GM19099 (cell line): ENCODE results near the gene SMYD3.

Experiments
- POLR2A ChIP-seq: IDR thresholded peaks from 3 replicates; pipeline ENCODE4 v1.6.1; 2011; ENCODE audit warnings: low read depth; ENCODE audit not compliant: insufficient read length; ENCODE audit errors: extremely low read depth

Gene SMYD3

DNA sequence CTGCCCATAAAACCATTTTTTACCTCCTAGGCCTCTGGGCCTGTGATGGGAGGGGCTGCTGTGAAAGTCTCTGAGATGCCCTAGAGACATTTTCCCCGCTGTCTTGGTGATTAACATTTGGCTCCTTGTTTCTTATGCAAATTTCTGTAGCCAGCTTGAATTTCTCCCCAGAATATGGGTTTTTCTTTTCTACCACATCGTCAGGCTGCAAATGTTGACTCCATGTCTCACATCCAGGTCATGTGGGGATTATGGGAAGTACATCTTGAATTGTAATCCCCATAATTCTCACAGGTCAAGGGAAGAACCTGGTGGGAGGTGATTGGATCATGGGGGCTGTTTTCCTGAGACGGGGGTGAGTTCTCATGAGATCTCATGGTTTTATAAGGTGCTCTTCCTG is 603.2 kb downstream of the SMYD3 start:
- TF ChIP-seq POLR2A, result no peak

DNA sequence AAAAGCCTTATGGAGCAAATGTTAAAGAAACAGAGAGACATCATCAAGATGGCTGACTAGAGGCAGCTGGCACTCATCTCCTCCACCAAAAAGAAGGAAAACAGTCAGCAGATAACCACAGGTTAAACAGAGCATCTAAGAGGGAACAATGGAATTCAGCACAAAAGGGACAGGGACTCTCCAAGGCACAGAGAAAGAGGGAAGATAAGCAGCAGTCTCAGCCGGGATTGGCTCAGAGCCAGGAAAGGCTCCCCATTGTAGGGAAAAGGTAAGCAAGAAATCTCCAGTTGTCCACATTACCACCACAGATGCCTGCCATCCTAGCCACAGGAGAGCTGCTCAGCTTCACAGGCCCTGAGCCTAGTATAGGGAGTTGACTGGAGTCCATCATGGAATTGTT is 605.5 kb downstream of the SMYD3 start:
- no peak for TF ChIP-seq POLR2A

GRCh38 chr1:245901037-245901436 is 606.0 kb downstream of the SMYD3 start:
- TF ChIP-seq POLR2A, result no peak

DNA sequence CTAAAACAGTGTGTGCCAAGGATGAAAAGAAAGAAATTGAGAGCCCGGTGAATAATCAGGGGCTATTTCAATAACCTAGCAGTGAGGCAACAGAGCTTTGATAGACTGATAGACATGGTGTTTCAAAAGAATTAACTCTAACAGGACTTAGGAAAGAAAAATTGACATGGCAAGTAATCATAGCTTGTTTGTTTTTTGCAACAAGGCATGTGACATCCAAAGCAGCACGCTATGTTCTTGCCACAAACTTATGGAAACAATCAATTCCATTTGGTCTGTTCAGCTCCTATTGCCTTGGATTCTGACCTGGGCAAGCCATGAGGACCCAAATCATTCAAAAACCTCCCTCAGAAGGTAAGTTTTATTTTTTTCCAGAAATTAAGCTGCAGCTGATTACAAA is 608.5 kb downstream of the SMYD3 start:
- no peak for TF ChIP-seq POLR2A

DNA sequence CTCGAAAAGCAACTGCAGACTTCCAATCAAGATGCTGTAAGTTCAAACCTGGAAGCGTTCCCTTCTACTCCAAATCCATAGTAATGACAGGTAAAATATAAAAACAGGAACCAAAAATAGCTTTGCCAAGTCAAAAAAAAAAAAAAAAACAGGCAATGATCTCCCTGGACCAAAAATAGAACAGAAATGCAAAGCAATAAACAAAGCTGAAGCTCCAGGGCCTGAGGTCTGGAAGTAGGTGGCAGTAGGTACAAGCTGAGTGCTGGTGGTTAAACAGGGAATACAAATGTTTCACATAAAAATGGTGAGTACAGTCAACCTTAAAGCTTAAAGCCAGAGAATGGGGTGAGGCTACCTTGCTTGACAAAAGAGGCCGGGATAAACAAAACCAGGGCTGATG is 610.8 kb downstream of the SMYD3 start:
- TF ChIP-seq POLR2A, result no peak

DNA sequence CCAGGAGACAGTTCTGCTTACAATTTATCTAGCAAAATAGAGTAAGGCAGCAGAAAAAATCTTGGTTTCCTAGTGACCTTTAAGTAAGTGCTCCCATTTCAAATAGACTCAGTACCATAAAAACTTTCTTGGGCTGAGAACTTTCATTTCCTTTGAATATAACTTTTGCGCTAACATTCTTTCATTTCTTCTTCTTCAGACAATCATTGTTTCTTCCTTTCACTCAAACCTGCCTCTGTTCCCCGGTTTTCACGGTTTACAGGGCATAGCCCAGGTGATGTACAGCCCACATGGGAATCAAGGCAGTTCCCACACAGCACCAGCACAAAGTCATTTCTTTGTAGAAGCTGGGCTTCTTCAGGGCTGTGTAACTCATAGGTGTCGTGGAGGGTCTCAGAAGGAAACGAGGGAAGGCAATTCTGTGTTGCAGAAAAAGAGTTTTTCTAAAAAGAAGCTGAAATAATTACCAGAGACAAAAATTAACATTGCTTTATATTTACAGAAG is 611.6 kb downstream of the SMYD3 start:
- TF ChIP-seq POLR2A, result no peak

- no peak for TF ChIP-seq POLR2A
Measured at GRCh38 chr1:245894843-245895242, 612.2 kb downstream of the SMYD3 start.

- TF ChIP-seq POLR2A, result no peak
Measured at GRCh38 chr1:245893025-245893424, 614.1 kb downstream of the SMYD3 start.

- TF ChIP-seq POLR2A, result no peak
Measured at GRCh38 chr1:245888809-245889208, 618.3 kb downstream of the SMYD3 start.

GRCh38 chr1:245887829-245888228 is 619.2 kb downstream of the SMYD3 start:
- no peak for TF ChIP-seq POLR2A

DNA sequence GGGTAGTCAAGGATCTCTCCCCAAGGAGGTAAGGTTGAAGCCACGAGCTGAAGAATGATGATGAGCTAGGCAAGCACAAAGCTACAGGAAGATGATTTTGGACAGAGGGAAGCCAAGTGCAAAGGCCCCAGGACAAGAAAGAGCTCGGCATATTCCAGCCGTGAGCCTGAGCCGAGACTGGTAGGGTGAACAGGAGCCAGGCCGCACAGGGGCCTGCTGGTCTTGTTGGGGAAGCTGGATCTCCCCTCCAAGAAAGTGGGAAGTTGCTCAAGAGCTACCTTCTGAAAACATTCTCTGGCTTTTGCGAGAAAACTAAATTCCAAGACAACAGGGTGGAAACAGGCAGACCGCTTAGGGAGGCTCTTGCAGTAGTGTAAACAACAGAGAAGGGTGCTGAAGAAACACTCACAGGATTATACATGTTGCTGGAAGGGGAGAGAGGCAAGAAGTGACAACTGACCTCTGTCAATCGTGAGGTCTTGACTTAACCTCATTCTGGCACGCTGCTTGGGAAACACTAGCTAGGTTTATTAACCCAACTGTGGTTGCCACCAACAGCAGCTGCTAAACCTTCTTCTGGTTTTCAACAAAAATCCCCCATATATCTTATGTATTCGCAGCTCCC is 625.2 kb downstream of the SMYD3 start:
- no peak for TF ChIP-seq POLR2A

DNA sequence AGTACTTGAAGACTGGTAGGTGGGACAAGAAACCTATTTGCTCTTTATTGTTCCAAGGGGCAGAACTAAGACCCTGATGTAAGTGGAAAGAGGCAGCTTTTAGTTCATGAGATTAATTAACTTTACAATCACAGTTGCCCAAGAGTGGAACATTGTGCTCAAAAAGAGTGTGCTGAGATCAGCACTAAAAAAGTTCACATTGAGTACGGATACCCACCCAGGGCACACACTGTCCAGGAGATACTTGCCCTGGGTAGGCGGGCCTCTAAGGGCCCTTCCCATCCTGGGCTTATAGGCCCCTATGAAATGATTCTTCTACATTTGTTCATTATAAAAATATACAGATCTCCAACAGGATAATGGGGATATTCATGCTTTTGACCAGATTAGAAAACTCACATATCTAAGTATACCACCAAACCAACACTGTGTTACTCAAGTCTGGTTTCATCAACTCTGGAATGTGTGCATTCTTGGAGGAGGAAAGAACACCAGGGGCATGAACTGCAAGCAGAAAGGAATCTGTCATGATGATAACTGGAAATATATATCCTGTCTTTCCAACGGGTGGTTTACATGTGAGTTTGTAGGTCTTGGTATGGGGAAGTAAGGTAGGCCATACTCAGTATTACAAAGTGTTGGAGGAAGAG is 626.2 kb downstream of the SMYD3 start:
- no peak for TF ChIP-seq POLR2A

GRCh38 chr1:245879091-245879490 is 628.0 kb downstream of the SMYD3 start:
- TF ChIP-seq POLR2A, result no peak

- TF ChIP-seq POLR2A, result no peak
Measured at GRCh38 chr1:245878585-245878984, 628.5 kb downstream of the SMYD3 start.

GRCh38 chr1:245877976-245878375 is 629.1 kb downstream of the SMYD3 start:
- TF ChIP-seq POLR2A, result no peak

DNA sequence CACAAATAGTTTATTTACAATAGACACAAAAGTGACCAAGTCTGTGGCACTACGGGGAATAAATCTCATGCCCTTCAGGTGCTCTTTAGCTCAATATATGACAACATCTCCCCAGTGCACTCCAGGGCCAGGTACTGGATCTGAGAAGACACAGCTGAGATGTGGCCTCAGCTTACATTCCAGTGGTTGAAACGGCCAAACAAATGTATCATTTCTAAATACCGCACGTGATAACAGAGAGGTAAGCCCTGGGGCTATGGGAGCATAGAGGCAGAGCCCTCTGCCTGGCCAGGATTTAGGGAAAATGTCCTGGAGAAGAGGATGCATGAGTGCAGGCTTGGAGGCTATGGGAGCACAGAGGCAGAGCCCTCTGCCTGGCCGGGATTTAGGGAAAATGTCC is 630.5 kb downstream of the SMYD3 start:
- TF ChIP-seq POLR2A, result no peak
